Gastroesophageal sphincter (tissue), 3 donors: ENCODE data around the gene PTPRD.

Experiments
- CTCF ChIP-seq, 4 experiments: fragments of 200-600 bp in 2 of 4; fragments of 450-650 bp in 2 of 4; sonication (generic) in 1 of 4; IDR thresholded peaks; one replicate each; pipeline ENCODE4 v1.5.1; 2017 to 2019; ENCODE audit warnings: antibody characterized with exemption in 4 of 4, mild to moderate bottlenecking in 2 of 4, moderate library complexity in 2 of 4
- EP300 ChIP-seq: sonication (generic); formaldehyde crosslinking; IDR thresholded peaks from one replicate; pipeline ENCODE4 v1.6.1; 2017; ENCODE audit warnings: antibody characterized with exemption, mild to moderate bottlenecking
- POLR2AphosphoS5 ChIP-seq: sonication (generic); formaldehyde crosslinking; IDR thresholded peaks from one replicate; pipeline ENCODE4 v1.6.1; 2017; ENCODE audit warnings: antibody characterized with exemption

DNA sequence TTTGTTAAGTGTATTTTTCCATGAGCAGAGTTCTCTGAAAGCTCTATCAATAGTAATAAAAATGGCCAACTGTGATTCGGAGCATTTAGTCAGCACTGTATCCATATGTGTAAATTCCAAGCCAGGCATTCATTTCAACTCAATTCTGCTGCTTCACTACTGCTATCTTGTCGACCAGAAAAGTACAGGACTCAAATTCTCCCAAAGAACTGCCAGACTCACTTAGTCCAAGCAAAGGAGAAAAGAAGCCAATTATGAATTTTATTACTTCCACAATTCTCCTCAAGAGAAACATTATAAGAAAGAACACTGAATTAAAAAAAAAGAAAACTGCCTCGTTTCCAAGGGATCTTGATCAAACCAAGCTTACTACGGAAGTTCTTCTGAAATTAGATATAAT is 1906.9 kb downstream of the PTPRD start:
- TF ChIP-seq EP300 (no peak), CTCF (IDR thresholded peaks at IDR 0.05) (no peak), POLR2AphosphoS5 (no peak)
